NB4 (cell line): ENCODE measurements around the gene ACTBL2.

Experiments used
- DNase-seq: peaks from one replicate; pipeline ENCODE4 v3.0.0; 2010; ENCODE audit warnings: low read depth
- H3K4me3 ChIP-seq: one replicate; pipeline ENCODE4 v1.5.1; 2011; ENCODE audit warnings: mild to moderate bottlenecking, low read depth, low read length, moderate library complexity
- CTCF ChIP-seq: IDR thresholded peaks from one replicate; pipeline ENCODE4 v1.5.1; 2012; ENCODE audit warnings: low read depth, low read length
- MAX ChIP-seq: IDR thresholded peaks from 2 replicates; pipeline ENCODE4 v1.6.1; 2011; ENCODE audit warnings: low read depth, low read length
- MYC ChIP-seq: IDR thresholded peaks from 2 replicates; pipeline ENCODE4 v1.6.1; 2011; ENCODE audit warnings: low read depth, low read length
- POLR2A ChIP-seq: IDR thresholded peaks from 2 replicates; pipeline ENCODE4 v1.6.1; 2011; ENCODE audit warnings: mild to moderate bottlenecking; ENCODE audit not compliant: insufficient read length; ENCODE audit errors: extremely low read depth

The ACTBL2 gene

GRCh38 chr5:57504357-57504756 lies 21.7 kb upstream of the ACTBL2 start:
- DNase-seq = no peak

GRCh38 chr5:57503433-57503832 lies 20.8 kb upstream of the ACTBL2 start:
- no peak for DNase-seq
- H3K4me3 ChIP-seq = no peak overlapping the region
- TF ChIP-seq MAX (no peak), CTCF (no peak), POLR2A (no peak), MYC (no peak)

More at GRCh38 chr5:57504357-57504756, 21.7 kb upstream of the ACTBL2 start:
- TF ChIP-seq CTCF (no peak), MAX (no peak), MYC (no peak), POLR2A (no peak)
- no peak overlapping the region for H3K4me3 ChIP-seq

- DNase-seq = no peak
- H3K4me3 ChIP-seq = no peak overlapping the region
- TF ChIP-seq MAX (no peak), CTCF (no peak), POLR2A (no peak), MYC (no peak)
Measured at GRCh38 chr5:57501414-57502201, 19.0 kb upstream of the ACTBL2 start.

GRCh38 chr5:57499262-57500050 lies 16.8 kb upstream of the ACTBL2 start:
- TF ChIP-seq MAX (peak; percentile 67), POLR2A (no peak), MYC (no peak; the same call in 1 of the 2 replicates), CTCF (peak; percentile 63)
- H3K4me3 ChIP-seq = no peak overlapping the region
- DNase-seq = peak; percentile 29

- H3K4me3 ChIP-seq = no peak overlapping the region
- DNase-seq = no peak
- TF ChIP-seq POLR2A = no peak
Measured at GRCh38 chr5:57497733-57498132, 15.1 kb upstream of the ACTBL2 start.

- TF ChIP-seq MAX = no peak
- TF ChIP-seq MYC = no peak
- TF ChIP-seq POLR2A = no peak
- no peak for TF ChIP-seq CTCF
- DNase-seq = no peak
Measured at GRCh38 chr5:57495285-57496086, 12.9 kb upstream of the ACTBL2 start.

More at GRCh38 chr5:57495285-57496086, 12.9 kb upstream of the ACTBL2 start:
- H3K4me3 ChIP-seq = no peak overlapping the region
